DMS79 (cell line): ENCODE data around the gene WNT10A.

ENCODE experiments used
- DNase-seq: peaks from one replicate; lab custom pipeline; 2025; lab: John Stamatoyannopoulos, UW

Gene WNT10A

GRCh38 chr2:218877331-218877730 is 3.3 kb upstream of the WNT10A start:
- DNase-seq: no peak

GRCh38 chr2:218877891-218878290 is 2.8 kb upstream of the WNT10A start:
- no peak for DNase-seq

GRCh38 chr2:218878486-218878885 is 2.2 kb upstream of the WNT10A start:
- no peak for DNase-seq

GRCh38 chr2:218878926-218879761 is 1.5 kb upstream of the WNT10A start:
- no peak for DNase-seq

GRCh38 chr2:218879776-218880101 is 913 bp upstream of the WNT10A start:
- DNase-seq: no peak

GRCh38 chr2:218880859-218881594 is 375 bp downstream of the WNT10A start:
- DNase-seq: no peak

GRCh38 chr2:218881744-218882460 is 1.2 kb downstream of the WNT10A start:
- DNase-seq: no peak

GRCh38 chr2:218882461-218882816 is 1.8 kb downstream of the WNT10A start:
- DNase-seq: no peak

- DNase-seq: no peak
Observed at GRCh38 chr2:218882866-218883366, 2.3 kb downstream of the WNT10A start.

- no peak for DNase-seq
Observed at GRCh38 chr2:218883491-218884490, 3.1 kb downstream of the WNT10A start.

GRCh38 chr2:218884519-218884918 is 3.9 kb downstream of the WNT10A start:
- no peak for DNase-seq

- DNase-seq: no peak
Observed at GRCh38 chr2:218885981-218886947, 5.6 kb downstream of the WNT10A start.

GRCh38 chr2:218887079-218887478 is 6.4 kb downstream of the WNT10A start:
- no peak for DNase-seq

GRCh38 chr2:218888341-218888740 is 7.7 kb downstream of the WNT10A start:
- no peak for DNase-seq

GRCh38 chr2:218889937-218890336 is 9.3 kb downstream of the WNT10A start:
- DNase-seq: no peak

GRCh38 chr2:218890369-218890768 is 9.7 kb downstream of the WNT10A start:
- DNase-seq: no peak

- DNase-seq: no peak
Observed at GRCh38 chr2:218891275-218892135, 10.9 kb downstream of the WNT10A start.

GRCh38 chr2:218892693-218893348 is 12.2 kb downstream of the WNT10A start:
- DNase-seq: peak; percentile 47
